GM18520 (cell line): ENCODE measurements around the gene USP47.

Experiments
- ATAC-seq: cut with Tn5 transposase; IDR thresholded peaks from one replicate; pipeline ENCODE4 v1.9.1; 2021; ENCODE audit not compliant: unreplicated experiment

USP47 gene

DNA sequence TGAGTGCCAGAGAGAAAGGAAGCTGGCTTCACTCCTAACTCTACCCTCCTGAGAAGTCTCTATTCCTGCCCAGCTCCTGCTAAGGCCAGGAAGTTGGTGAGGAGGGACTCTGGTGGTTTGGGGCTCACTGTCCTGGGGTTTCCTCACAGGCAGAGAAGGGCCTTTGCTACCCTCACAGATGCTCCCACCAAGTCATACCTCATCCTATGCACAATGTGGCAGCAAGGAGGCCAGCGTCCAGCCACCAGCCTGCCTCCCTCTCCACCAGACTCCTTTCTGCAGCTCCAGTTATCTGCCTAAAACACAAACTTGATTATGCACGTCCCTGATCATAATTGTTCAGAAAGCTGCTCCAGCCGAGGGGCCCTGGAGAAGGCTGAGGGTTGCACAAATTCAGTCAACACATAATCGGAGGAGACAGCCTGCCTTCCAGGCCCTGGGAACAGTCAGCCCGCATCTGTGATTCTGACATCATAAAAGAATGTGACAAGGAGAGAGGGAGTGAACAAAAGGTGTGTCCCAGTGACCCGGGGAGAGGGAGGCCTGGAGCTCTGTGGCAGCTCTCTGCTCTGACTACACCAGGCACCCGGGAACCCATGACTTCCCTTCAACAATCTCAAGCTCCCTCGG is 137.8 kb downstream of the USP47 start:
- no peak for ATAC-seq

- ATAC-seq, result no peak
Measured at GRCh38 chr11:11980200-11980599, 138.4 kb downstream of the USP47 start.

DNA sequence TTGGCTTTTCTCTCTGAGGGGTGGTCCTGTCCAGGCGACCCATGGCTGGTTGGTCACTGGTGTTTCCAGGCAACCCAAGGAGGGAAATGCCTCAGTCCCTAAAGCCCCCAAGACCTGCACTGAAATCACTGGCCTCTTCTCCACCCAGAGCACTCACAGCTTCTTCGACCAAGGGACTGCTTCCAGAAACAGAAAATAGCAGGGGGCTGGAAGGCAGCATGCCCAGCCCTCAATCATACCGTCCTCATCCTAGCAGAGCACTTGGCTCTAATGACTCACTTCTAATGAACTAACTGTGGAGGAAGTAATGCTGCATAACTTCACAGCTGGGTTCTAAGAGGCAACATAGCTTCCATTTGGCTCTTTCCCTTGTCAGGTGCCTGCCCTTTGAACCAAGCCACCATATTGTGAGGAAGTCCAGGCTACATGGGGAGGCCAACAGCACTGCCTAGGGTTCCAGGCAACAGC is 139.1 kb downstream of the USP47 start:
- no peak for ATAC-seq

GRCh38 chr11:11981364-11981763 is 139.6 kb downstream of the USP47 start:
- no peak for ATAC-seq

- ATAC-seq, result no peak
Measured at GRCh38 chr11:11981840-11982239, 140.1 kb downstream of the USP47 start.

- ATAC-seq, result no peak
Measured at GRCh38 chr11:11982461-11982860, 140.7 kb downstream of the USP47 start.

GRCh38 chr11:11982975-11983374 is 141.2 kb downstream of the USP47 start:
- ATAC-seq, result no peak

DNA sequence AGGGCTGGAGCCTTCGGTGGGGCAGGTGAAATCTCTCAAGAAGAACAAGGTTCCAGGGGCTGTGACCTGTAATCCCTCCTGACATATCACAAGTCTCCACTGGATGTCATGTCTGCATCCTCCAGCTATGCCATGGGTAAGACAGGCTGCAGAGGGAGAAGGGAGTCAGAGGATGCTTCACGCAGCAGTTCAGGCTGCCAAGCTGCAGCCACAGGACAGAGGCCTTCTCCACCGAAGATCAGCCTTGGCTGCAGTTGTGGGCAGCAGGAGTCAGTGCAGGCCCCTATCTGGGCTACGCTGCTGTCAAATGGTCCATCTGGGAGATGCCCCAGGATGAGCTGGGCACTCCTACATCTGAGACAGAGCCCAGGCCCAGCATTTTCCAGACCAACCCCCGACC is 141.7 kb downstream of the USP47 start:
- no peak for ATAC-seq

DNA sequence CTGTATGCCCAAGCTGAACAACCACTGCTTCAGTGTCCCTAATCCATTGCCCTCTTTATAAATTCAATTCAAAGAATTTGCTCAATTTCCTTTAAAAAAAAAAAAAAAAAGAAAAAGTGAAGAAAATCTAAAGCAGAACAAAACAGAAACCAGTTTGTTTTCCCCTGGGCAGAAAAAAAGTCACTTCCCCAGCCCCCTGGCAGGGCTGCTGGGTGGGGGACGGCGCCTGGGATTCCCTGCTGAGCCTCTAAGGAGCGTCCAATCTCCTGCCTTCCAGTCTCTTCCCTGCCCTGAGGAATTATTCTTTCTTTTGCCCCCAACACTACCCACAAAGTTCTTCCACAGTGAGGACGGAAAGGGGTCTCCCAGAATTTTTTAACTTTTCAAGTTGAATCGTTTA is 142.8 kb downstream of the USP47 start:
- ATAC-seq, result no peak

DNA sequence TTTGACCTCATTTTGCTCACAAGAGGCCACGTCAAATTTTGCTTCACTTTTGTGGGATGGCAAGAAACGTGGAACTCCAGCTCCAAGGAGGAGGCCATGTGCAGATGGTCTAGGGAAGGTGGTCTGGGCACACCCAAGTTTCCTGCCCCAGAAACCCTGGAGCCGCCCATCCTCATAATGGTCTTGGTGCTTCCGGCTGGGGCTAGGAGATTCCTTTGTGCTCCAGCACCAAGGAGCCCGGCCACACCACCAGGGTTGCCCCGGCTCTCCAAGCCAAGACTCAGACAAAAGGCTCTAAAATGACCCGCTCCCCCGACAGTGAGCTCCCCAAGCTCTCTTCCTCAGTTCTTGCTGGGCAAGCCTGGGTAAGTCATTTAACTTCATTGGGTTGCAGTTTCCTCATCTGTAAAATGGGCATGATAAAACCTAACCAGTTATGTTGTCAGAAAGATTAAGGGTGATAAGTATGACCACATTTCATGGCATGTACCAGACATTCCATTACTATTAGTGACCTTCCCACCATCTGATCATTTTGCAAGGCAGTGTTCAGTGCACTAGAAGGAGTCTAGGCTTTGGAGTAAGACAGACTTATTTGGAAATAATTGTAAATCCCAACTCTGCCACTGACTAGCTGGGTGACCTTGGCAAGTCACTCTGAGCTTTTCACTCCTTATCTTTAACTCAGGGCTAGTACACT is 143.4 kb downstream of the USP47 start:
- no peak for ATAC-seq

DNA sequence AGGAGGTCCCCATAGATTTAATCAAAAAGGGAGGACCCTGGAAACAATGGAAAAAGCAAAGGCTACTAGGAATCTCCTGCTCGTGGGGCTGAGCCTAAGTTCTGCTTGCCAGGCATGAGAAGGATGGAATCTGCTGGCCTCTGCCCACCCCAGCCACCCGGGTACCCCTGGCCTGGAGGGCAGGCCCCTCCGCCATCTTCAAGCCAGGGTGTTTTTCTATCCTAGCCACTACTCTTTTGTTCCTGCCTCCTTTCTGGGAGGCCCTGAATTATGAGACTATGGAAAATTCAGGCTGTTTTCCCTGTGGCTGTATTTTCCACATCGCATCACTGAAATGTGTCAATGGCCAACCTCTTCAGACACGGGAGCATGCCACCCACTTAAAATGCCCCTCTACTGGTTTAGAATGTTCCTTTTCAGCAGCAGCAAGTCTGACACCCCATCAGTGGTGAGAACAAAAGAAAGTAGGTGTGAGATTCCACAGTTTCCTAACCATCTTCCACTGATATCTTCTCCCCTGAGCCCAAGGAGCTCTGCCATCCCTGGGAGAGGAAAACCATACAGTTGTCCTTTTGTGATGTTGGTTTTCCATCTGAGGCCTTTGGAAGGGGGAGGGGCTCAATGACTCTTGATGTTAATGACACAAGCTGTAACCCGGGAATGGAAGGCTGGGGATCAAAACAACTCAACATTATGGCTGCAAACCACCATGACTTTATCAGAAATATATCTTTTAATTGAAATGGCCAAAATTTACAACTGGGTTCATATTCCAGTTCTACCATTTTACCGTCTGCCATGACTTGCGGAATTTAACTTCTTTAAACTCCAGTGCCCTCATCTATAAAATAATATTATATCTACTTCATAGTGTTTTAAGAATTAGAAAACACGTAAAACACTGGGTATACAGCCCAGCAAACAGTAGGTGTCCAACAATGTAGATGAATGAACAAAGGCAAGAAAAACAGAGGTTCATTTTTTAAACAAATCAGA is 144.5 kb downstream of the USP47 start:
- ATAC-seq, result no peak

DNA sequence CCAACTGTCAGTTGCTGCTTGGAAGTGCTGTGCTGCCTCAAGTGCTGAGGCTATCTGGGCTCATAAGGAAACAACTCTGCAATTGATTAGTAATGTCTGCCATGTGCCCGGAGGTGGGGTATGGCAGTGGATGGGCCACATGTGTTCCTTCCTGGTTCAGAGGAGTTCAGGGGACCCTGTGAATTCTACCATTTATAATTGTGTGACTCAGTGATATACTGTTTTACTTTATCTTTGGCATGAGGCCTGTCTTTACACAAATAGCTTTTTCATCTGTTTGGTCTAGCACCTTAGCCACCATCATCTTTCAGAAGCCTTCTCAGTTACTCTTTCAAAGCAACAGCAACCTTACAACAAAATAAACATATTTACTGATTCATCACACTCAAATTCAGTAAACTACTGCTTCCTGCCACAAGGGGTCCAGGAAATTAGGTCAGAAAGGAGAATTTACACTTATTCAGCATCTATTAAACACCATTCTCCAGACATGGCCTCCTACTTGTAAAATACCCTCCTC is 145.8 kb downstream of the USP47 start:
- ATAC-seq, result no peak

DNA sequence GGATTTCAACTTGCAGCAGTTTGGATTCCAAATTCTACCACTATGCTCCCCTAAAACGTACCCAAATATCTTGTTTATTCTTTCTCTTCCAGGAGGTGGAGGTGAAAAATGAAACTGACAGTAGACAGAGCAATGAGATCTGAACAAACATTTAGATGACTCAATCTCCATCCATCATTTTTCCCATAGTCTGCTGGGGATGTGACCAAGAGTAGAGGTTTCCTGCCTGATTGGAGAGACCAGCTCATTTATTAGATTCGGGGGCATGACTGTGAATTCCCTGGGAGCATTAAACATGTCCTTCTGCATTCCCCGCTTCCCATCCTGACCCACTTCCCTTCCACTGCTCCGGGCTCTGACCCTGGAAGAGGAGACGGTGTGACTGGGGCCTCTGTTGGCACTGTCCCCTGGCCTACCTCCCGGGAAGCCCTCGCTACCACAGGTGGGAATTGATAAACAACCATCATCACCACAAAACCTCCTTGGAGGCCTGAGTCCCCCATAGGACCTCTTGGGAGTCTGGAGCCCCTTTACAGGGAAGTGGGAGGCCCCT is 146.4 kb downstream of the USP47 start:
- no peak for ATAC-seq

GRCh38 chr11:11988681-11989261 is 147.0 kb downstream of the USP47 start:
- ATAC-seq, result no peak

DNA sequence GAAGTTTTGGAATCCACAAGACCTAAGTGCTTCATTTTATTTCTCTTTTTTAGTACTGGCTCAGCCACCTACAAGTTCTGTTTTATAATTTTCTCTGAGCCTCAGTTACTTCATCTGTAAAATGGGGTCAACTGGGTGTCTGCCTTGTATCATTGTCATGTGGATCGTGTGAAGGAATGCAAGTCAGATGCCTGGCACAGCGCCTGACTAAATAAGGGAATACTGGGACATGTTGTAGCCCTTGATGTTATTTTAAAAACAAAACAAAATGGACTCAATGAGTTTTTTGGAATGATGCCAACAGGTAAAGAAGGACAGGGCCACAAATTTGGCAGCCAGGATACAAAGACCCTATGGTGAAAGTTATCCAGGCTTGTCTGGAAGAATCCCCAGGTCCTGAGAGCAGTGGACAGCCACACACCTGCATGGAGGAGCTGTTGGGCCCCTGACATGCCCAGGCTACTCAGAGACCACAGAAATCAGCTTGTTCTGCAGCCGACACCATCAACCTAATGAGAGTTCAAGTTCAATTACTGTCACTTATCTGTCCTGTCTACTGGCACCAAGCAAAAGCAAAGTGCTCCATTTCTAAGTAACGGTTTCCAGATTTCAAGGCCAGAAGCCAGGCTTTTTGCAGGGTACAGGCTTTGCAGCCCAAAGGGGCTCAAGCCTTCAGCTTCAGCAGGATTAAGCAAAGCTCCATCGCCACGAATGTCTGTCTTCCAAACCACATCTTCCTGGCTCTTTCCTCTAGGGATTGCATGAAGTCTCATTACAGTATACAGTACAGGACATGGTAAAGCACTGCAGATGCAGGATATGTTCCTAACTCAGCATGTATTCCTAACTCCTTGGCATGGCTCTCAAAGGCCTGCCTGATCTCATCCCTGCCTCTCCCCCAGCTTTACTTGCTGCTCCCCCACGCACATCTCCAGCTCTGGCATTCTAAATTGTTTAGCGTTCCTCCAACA is 148.3 kb downstream of the USP47 start:
- ATAC-seq, result no peak

DNA sequence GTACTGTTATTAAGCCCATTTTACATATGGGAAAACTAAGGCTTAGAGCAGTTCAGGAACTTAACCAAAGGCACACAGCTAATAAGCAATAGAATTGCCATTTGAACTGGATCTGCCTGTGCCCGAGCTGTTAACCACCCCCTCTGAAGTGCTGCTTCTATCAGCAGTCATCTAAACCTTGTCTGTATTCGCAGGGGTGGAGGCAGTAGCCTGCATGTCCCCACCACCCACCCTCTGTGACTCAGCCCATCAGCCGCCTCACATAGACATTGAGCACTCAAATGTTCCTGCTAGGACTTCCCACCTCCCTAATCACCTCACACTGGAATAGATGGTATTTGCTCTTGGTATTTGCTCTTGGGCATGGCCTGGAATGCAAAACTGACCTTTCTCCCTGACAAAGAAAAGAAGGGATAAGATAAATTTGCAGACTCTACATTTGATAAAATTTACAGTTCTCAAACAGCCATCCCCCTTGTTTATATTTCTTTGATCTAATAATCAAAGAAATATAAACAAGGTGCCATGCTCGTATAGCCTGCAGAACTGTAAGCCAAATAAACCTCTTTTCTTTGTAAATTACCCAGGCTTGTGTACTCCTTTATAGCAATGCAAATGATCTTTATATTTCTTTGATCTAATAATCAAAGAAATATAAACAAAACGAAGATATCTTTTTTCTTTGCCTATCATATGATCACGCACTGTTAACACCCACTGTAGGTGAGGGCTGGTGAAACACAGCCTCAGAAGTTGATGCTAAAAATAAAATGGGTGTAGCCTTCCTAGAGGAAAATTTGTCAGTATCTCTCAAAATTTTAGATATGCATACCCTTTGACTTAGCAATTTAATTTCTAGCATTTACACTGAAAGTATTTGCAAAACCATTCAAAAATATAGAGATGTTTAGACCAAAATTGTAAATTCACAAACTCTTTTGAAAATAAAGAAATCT is 150.8 kb downstream of the USP47 start:
- no peak for ATAC-seq

GRCh38 chr11:11993839-11994238 is 152.1 kb downstream of the USP47 start:
- no peak for ATAC-seq

DNA sequence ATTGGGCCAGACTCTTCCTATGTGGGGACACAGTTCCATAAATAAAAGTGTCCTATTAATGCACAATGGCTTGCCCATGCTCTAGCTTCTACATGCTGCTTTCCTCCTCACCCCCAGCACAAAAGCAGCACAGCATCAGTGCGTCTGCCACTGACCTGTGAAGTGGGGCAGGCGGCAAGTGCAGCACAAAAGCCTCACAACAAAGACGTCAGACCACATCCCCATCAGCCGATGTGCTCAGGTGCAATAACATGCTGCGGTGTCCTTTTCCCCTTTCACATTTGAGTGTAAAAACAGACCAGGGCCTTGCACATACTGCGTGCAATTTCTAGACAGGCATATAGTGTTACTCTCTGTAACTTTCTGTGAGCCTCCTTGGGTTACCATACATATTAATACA is 153.8 kb downstream of the USP47 start:
- ATAC-seq, result no peak
